Measurements from ENCODE around the gene AACS.
"Not testable (repeated sequence)": the region's sequence is repeated elsewhere in the genome, so short reads cannot be mapped to it uniquely, and the experiment has no call there.

The AACS gene

DNA sequence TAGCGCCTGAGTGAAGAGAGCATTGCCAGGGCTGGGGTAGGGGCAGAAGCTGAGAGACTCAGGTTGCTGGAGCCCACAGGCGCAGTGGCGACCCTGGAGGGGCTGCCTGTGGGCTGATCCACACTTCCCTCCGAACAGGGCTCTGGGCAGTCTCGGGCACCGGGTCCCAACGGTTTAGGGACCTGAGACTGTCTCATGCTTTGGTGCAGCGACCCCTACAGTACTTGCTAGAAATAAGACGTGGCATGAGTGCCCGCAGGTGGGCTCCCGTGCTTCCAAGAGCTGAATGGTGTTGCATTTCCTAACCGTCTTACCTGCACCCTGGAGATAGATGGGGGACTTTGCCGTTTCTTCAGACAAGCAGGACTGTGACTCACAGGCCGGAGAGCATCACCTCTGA is 57.4 kb downstream of the AACS start:
- DNase-seq (ENCODE audit: low read depth in 3 of 3, low spot score in 1 of 3) = no peak

DNA sequence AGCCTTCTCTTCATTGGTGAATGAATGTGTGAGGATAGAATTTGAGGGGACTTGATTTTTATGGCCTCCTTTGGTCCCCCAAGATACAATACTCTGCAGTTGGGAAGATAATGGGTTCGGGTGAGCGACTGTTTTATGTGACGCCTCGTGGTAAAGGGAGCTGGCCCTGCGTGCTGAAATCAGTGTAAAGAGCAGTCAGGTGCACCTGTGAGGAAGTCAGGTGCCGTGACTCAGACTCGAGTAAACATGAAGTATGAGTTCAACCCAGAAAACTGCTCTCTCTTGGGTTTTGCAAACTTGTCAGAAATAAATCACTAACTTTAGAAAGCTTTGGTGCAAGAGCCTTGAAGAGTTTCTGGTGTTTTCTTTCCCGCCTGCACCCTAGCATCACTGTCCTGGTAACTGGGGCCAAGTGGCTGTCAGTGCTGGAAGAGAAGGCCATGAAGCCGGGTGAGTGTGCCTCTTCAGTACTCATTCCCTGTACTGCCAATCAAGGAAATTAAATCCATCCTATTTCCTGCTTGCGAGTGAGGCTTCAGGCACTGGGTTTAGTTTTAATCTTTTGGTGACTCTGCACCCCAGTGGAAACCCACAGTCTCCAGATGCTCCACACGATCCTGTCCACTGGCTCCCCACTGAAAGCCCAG is 59.2 kb downstream of the AACS start:
- no peak for DNase-seq (ENCODE audit: low read depth in 3 of 3, low spot score in 1 of 3)

DNA sequence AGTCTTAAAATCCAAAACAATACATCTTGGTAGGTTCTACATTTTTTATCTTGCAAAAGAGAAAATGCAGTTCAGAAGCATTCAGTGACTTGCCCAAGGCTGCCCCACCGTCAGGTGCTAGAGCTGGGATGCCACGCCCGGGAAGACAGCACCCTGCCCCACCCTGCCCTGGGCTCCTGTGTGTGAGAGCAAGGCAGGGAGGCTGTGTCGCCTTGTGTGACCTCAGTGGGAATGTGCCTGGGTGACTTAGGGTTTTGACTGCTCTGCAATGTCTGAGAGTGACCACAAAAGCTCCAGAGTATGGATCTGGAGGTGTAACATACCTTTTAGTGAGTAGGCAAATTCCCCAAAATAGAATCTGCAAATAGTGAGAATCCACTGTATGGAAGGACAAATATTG is 60.0 kb downstream of the AACS start:
- DNase-seq (ENCODE audit: low read depth in 3 of 3, low spot score in 1 of 3) = no peak

DNA sequence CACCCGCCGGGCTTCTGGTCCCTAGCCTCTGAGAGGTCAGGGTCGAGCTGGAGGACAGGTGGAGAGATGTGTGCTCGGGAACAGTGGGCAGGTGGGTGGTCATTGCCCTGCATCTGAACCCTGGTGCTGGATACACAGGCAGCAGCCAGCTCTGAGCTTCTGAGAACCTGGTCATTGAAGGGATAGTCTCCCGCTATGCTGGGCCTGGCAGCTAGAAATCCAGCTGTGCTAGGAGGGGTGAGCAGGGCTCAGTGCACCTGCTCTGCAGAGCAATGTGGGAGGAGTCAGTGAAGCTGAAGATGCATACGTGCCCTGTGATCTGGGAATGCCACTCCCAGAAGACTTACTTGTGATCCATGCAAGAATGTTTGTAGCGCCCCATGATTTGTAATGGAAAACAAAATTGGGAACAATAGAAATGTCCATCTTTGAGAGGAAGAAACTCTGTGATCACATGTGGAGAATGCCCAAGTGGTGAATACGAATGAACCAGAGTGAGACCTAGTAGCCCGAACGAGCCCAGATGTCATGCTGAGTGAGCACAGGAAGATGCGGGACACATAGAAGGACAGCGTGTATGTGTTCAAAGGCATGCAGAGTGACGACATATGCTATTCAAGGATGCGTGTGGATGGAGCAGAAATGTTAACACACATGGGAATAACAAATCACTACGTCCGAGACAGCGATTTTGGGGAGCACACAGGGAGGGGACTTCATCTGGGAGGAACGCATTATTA is 63.4 kb downstream of the AACS start:
- no peak for DNase-seq (ENCODE audit: low read depth in 3 of 3, low spot score in 1 of 3)

DNA sequence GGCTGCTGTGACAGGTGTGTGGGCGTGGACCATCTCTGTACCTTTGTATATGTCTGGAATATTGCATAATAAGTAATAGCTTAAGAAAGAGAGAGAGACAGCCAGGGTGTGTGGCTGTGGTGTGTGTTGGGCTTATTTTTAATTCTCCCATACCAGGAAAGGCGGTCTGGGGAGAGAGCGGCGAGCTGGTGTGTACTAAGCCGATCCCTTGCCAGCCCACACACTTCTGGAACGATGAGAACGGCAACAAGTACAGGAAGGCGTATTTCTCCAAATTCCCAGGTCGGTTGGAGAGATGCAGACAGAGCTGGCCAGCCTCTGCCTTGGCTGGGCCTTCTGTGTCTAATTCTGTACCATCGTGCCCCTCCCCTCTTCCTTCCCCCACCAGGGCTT is 63.9 kb downstream of the AACS start:
- DNase-seq (ENCODE audit: low read depth in 3 of 3, low spot score in 1 of 3) = no peak

DNA sequence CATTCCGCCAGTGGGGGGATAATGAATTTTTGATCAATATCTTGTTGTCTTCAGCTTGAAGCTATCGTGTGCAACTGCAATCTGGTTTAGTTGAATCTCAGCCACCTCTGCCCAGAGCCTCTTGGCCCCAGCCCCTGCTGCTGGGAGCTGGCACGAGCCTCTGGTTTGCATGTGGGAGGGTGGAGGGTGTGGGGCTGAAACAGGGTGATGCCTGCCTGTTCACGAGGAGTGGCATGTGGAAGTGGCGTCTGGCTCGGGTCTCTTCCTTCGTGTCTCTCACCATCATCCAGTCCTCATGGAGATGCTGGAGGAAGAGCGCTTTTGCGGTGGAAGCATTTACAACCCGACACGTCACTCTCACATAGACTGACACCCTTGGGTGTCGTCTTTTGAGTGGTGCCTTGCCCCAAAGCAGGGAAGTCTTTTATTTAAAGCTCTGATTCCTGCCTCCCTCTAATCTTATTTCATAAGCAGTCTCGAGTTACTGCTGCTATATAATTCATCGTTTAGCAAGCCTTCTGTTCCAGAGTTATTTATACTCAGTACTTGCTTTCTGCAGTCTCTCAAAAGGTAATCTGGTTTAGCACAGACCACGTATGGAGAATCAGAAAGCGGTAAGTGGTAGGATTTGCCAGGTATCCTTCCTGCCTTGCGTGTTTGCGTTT is 64.5 kb downstream of the AACS start:
- DNase-seq (ENCODE audit: low read depth in 3 of 3, low spot score in 1 of 3) = no peak

DNA sequence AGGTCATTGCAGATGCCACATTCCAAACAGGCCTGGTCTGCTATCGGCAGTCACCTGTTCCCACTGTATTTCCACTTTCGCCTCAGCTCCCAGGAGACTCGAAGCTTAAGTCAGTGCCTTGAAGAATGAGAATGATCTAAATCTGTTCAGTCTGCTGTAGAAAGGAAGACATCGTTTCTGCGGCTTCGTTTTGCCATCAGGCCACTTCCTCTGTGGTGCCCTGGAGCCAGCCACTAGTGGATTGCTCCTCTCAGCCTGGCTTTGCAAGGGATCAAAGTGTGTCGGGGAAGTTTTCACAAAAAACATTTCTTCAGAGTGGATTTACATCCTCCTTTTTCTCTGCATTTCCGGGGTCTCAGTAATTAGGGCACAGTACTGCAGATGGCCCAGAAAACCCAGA is 66.7 kb downstream of the AACS start:
- no peak for DNase-seq (ENCODE audit: low read depth in 3 of 3, low spot score in 1 of 3)

DNA sequence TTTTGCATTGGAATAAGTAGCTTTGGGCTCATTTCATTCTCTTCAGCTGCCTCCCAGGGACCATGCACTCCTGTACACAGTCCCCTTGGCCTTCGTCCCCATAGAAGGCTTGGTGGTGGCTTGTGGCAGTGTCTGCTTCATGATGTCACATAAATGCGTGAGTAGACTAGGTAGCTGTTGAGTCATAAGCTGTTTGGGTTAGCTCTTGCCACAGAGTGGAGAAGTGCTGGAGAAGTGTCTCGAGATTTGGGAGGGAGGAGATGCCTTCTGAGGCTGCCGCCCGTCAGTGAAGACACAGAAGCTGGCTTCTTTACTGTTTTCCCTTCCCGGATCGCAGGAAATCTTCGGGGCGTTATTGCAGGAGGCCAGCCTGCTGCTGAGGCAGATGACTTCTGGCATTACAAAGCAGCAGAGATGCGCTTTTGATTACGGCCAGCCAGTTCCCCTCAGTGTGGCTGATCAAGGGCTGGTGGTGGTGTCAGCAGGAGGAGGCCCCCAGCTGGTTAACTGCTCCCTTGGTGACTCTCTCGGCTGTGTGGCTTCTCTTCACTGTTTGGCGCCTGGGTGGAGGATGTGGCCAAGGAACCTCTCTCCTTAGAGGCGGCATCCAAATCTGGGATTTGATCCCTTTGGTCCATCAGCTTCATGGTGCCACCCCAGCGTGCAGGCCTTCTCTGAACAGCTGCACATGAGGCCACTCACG is 67.6 kb downstream of the AACS start:
- DNase-seq (ENCODE audit: low read depth in 3 of 3, low spot score in 1 of 3) = no peak

DNA sequence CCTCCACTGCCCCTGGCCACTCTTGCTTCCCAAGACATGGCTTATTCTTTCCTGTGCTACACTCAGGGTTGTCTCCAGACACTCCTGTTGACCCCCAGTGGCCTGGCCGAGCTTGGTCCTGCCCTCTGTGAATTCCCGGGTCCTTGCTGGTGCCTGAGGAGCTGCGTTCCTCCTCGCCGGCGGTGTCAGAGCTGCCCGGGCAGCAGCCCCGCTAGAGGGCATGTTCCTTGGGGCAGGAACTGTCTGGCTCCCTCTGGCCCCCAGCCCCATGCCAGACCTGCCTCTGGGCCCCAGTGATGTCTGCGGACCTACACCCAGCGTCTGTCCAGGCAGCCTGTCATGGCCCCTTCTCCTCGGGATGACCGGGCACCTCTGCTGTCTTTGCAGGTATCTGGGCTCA is 68.4 kb downstream of the AACS start:
- DNase-seq (ENCODE audit: low read depth in 3 of 3, low spot score in 1 of 3) = no peak

DNA sequence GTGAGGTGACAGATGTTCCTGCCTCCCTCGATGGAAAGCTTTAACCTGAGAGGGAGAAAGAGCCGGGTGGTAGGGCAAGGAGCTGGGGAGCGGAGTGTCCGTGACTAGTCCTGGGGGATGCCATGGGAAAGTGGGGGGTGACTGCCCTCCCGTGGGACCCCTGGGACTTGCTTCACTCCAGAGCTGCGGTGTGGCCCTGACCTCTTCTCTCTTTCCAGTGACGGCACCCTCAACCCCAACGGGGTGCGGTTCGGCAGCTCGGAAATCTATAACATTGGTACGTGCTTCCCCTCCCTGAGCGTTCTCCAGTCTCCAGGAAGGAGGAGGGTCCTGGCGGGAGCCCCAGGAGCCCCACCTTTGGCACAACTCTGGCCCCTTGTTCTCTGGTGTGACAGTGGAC is 69.3 kb downstream of the AACS start:
- no peak for DNase-seq (ENCODE audit: low read depth in 3 of 3, low spot score in 1 of 3)

DNA sequence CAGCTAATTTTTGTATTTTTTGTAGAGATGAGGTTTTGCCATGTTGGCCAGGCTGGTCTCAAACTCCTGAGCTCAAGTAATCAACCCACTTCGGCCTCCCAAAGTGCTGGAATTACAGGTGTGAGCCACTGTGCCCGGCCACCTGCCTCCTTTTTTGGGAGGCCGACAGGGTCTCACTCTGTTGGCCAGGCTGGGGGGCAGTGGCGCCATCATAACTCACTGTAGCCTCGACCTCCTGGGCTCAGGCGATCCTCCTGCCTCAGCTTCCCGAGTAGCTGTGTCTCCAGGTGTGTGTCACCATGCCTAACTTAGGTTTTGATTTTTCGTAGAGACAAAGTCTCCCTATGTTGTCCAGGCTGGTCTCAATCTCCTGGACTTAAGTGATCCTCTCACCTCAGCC is 70.7 kb downstream of the AACS start:
- DNase-seq (ENCODE audit: low read depth in 3 of 3, low spot score in 1 of 3) = no peak

DNA sequence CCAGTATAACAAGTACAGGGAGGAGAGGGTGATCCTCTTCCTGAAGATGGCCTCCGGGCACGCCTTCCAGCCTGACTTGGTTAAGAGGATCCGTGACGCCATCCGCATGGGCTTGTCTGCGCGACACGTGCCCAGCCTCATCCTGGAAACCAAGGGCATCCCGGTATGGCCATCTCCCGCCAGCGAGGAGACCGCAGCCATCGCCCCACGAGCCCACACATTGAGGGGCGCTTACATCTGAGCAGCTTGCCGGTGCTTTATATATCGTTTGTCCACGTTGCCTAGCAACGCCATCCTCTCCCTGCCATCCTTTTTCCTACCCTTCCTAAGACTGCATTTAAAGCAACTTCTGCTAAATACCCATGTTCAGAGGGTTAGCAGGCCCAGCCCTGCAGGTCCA is 71.5 kb downstream of the AACS start:
- no peak for DNase-seq (ENCODE audit: low read depth in 3 of 3, low spot score in 1 of 3)

DNA sequence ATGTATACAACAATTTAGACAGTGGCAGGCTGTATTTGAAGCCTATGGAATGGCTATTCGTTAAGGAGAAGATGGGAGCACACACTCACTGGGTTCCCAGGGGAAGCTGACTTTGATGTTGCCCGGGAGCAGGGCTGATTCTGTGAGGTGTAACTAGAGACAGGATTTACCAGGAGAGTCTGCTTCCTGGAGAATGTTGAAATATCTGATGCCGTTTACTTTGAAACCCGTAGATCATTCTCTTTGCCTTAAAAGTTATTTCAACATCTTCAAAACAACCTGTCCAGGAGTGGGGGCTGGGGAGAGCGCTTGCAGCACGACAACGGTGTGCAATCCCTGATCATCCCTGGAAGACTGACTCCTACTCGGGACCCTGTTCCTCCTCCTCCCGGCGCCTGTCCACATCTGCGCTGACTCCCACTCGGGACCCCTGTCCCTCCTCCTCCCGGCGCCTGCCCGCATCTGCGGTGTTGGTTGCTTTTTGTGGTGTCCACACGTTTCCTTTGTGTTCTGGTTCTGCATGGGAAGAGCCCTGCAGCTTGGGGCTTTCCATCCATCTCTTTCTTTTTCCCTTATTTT is 72.6 kb downstream of the AACS start:
- no peak for DNase-seq (ENCODE audit: low read depth in 3 of 3, low spot score in 1 of 3)

DNA sequence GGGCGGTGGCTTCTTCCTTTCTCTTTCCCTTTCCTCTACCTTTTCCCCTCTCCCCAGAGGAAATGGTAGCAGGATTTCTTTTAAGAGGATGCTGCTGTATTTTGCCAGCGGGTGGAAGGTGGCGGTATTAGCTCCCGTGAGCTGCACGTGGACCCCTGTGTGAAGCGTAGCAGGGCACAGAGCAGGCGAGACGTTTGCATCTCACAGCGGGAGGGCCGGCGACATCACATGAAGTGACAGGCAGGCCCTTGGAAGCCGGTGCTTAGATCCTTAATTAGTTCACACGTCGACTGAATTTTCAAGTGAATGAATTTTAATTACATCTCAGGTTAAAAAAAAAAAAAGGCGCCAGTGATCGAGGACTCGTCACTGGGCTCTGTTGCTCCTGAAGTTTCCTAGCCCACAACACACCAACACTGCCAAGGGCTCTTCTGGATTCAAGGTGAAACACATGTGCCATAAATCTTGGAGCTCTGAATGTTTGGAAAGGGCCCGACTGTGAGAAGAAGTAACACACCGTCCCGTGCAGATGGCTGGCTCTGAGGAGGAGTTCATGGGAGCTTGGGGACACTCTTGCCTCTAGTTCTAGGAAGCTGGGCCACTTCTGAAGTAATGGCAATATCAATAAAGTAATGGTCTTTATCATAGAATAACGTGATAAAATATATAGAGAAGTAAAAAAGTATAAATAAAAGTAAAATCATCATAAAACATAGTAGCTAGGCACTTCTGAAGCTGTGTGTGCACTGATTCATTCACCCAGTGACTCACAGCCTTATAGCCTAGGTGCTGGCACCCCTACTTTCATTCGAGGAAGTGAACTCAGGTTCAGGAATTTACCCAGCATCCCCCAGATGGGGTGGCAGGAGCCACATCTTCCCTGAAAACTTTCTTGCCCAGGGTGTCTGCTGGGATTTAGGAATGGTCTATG is 75.3 kb downstream of the AACS start:
- DNase-seq (ENCODE audit: low read depth in 3 of 3, low spot score in 1 of 3) = no peak

DNA sequence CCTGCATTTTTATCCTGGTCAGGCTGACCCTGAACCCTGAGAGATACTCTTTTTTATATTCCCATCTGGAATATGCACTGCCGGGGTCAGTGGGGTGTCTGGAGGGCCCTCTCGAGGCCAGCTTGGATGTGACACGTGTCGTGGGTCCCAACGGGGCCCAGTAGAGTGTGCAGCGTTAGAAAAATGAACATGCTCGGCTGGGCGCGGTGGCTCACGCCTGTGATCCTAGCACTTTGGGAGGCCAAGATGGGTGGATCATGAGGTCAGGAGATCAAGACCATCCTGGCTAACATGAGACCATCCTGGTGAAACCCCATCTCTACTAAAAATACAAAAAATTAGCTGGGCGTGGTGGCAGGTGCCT is 76.0 kb downstream of the AACS start:
- DNase-seq (ENCODE audit: low read depth in 3 of 3, low spot score in 1 of 3) = not testable (repeated sequence)

DNA sequence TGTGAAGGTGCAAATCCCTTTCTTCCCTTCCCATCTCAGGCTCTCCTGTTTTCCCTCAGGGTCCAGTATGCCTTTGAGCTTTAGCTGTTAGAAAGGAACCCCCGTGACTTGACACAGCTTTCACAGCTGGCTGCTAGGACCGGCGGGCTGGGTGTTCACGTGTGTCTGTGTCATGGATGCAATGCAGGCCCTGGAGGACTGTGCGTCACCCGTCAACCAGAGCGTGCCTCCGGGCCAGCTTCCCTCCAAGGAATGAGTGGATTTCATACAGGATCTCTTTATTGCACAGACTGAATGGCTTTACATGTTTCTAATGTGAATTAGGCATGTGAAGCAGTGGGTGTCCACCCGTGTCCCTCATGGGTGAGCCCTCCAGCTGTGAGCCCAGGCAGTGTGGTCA is 77.4 kb downstream of the AACS start:
- no peak for DNase-seq (ENCODE audit: low read depth in 3 of 3, low spot score in 1 of 3)

DNA sequence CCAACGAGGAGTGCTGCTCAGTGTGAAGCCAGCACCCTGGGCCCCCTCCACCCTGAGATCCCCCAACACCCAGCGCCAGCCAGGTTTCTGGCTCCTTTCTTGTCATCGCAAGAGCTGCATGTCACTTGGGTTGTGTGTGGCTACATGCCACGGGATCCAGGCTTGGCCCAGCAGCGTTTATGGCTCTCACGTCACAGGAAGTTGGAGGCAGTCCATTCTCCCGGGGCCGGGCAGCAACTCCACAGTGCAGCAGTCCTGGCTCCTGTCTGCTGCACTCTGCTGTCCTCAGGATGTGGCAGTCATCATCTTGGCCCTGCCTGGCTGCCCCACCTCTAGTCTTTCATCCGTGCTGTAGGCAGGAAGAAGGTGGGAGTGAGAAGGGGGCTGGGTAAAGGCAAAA is 78.3 kb downstream of the AACS start:
- no peak for DNase-seq (ENCODE audit: low read depth in 3 of 3, low spot score in 1 of 3)

DNA sequence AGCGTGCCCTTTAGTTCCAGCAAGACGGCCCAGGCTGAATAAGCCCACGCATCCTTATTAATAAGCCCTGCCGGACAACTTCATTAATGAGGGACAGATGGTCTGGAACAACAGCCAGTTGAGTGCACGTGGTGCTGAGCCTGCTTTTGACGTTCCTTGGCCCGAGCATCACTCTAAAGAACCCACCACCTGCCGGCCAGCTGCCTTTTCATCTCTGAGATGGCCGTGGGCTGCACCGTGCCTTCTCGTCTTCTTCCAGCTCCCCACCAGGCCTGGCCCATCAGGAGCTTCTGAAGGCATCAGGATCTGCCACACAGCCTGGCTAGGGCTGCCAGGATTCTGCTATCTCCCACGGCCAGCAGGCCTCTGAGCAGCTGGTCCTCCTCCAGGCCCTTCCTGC is 80.0 kb downstream of the AACS start:
- no peak for DNase-seq (ENCODE audit: low read depth in 3 of 3, low spot score in 1 of 3)

DNA sequence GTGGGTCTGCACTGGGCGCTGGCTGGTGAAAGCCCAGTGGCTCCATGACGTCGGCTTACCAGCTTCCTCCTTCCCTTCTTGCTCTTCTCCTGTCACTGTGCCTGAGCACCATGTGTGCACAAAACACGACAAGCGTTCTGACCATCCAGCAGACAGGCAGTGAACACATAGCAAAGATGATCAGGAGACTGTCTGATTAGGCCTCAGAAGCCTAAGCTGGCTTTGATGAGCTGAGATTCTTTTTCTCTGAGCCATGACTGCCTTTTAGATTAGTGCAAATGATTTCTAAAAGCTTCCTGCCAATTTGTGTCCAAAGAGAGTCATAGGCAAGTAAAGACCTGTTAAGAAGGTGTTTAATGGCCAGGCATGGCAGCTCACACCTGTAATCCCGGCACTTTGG is 83.1 kb downstream of the AACS start:
- DNase-seq (ENCODE audit: low read depth in 3 of 3, low spot score in 1 of 3) = no peak
